H1 (cell line): ENCODE results near the gene ASCC2.

ENCODE experiments used
- BCL11A ChIP-seq, 2 experiments: IDR thresholded peaks; one replicate each; pipeline ENCODE4 v1.6.1; 2011; ENCODE audit warnings: low read depth in 2 of 2, low read length in 2 of 2, mild to moderate bottlenecking in 2 of 2
- BRCA1 ChIP-seq: IDR thresholded peaks from 2 replicates; pipeline ENCODE4 v1.6.1; 2012; ENCODE audit warnings: low read depth, low read length, improper control_type of control experiment
- EZH2 ChIP-seq: fragments of 200-600 bp; sonication (generic); IDR thresholded peaks from 2 replicates; pipeline ENCODE4 v1.7.1; 2012; ENCODE audit warnings: low read depth, mild to moderate bottlenecking, moderate library complexity, low read length, inconsistent platforms; ENCODE audit not compliant: severe bottlenecking
- JUN ChIP-seq: IDR thresholded peaks from 2 replicates; pipeline ENCODE4 v1.6.1; 2011; ENCODE audit warnings: low read depth, mild to moderate bottlenecking, improper control_type of control experiment, low read length
- SIN3A ChIP-seq, 2 experiments: IDR thresholded peaks in 1 of 2; conservative IDR thresholded peaks in 1 of 2; 2 replicates each; pipeline ENCODE4 v1.6.1; 2011 to 2012; ENCODE audit warnings: low read length in 2 of 2, improper control_type of control experiment in 1 of 2, low read depth in 1 of 2, mild to moderate bottlenecking in 1 of 2
- ZNF274 ChIP-seq: IDR thresholded peaks from 2 replicates; pipeline ENCODE4 v1.7.0; 2012; ENCODE audit warnings: low read length, borderline replicate concordance; ENCODE audit errors: extremely low read depth
- TF ChIP-seq, protein P1 (sequence below), 3 experiments: IDR thresholded peaks; 1 replicate in 2 of 3; 2 replicates in 1 of 3; pipeline versions ENCODE4 v1.5.1 to v1.6.1; 2011; ENCODE audit warnings: low read length in 3 of 3, mild to moderate bottlenecking in 3 of 3, inconsistent platforms in 2 of 3, low read depth in 1 of 3, moderate library complexity in 1 of 3; ENCODE audit not compliant: insufficient read depth in 1 of 3; ENCODE audit errors: control extremely low read depth in 1 of 3

DNA sequence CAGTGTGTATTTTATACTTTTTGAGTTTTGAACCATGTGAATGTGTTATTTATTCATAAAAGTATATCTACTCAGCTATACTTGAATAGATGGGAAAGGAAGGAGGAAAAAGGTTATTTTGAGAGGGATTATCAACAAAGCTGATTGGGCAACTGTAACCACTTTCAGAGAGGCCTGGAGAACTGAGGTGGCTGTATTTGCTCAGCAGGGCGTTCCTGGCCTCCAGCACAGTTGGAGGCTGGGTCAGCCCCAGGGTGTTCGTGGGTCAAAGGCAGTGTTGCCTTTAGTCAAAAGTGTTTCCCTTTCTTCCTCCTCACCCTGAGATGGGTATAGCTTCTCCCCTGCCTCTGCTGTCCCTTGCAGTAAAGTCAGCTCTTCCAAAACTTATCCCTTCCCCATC, 26.7 kb downstream of the ASCC2 start:
- TF ChIP-seq BRCA1: no peak
- no peak for TF ChIP-seq BCL11A (IDR thresholded peaks at IDR 0.05; ENCODE audit: low read depth in 2 of 2, low read length in 2 of 2)
- TF ChIP-seq, protein P1, sequence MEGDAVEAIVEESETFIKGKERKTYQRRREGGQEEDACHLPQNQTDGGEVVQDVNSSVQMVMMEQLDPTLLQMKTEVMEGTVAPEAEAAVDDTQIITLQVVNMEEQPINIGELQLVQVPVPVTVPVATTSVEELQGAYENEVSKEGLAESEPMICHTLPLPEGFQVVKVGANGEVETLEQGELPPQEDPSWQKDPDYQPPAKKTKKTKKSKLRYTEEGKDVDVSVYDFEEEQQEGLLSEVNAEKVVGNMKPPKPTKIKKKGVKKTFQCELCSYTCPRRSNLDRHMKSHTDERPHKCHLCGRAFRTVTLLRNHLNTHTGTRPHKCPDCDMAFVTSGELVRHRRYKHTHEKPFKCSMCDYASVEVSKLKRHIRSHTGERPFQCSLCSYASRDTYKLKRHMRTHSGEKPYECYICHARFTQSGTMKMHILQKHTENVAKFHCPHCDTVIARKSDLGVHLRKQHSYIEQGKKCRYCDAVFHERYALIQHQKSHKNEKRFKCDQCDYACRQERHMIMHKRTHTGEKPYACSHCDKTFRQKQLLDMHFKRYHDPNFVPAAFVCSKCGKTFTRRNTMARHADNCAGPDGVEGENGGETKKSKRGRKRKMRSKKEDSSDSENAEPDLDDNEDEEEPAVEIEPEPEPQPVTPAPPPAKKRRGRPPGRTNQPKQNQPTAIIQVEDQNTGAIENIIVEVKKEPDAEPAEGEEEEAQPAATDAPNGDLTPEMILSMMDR (IDR thresholded peaks at IDR 0.05; ENCODE audit: control extremely low read depth in 1 of 3, insufficient read depth in 1 of 3, low read depth in 1 of 3, low read length in 3 of 3): no peak
- TF ChIP-seq EZH2: no peak
- TF ChIP-seq ZNF274: no peak
- no peak for TF ChIP-seq SIN3A (conservative IDR thresholded peaks at IDR 0.05 in 1 of 2, IDR thresholded peaks at IDR 0.05 in 1 of 2; ENCODE audit: low read depth in 1 of 2, low read length in 2 of 2)
- no peak for TF ChIP-seq JUN
